HT1080 (cell line): ENCODE measurements around the gene VWA1. TPM values are rescaled to one million over a fixed set of nuclear protein-coding genes. Genes with fewer than 3 reads are reported as not detected.
"Not testable (repeated sequence)": the region's sequence is repeated elsewhere in the genome, so short reads cannot be mapped to it uniquely, and the experiment has no call there.

Source experiments
- DNase-seq: peaks from one replicate; pipeline ENCODE4 v3.0.0-alpha.2; 2015; ENCODE audit warnings: low read depth
- total RNA-seq: library from RNA; depleted of rRNA; stranded (reverse); fragments of >200 nt; shearing (Covaris generic); gene quantifications from 2 replicates; pipeline ENCODE4 v1.2.3, GENCODE V29; 2014

VWA1 gene
- total RNA-seq, 1 experiment from 2014 or later, result 0.05 TPM

DNA sequence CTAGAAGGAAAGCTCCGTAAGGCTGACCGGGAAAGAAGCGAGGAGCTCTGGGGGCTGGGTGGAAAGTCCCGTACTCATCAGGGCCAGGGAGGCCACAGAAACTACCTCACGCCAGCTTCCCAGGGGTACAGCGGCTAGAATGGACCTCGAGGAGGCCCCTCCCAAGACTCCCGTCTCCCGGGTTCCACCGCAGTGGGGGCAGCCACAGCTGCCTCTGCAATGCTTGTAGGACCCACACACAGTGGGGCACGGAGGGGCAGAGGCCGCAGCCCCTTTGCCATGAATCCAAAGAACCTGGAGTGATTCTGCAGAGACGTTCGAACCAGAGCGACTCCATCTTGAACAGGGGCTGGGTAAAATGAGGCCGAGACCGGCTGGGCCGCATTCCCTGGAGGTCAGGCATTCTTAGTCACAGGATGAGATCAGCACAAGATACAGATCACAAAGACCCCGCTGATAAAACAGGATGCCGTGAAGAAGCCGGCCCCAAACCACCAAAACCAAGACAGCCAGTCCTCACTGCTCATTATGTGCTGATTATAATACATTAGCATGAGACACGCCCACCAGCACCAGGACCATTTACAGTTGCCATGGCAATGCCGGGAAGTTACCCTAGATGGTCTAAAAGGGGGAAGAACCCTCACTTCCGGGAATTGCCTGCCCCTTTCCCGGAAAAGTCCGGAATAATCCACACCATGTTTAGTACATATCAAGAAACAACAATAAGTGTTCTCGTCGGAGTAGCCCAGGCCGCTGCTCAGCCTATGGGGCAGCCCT is 12.8 kb upstream of the VWA1 start:
- DNase-seq, result peak; percentile 68

DNA sequence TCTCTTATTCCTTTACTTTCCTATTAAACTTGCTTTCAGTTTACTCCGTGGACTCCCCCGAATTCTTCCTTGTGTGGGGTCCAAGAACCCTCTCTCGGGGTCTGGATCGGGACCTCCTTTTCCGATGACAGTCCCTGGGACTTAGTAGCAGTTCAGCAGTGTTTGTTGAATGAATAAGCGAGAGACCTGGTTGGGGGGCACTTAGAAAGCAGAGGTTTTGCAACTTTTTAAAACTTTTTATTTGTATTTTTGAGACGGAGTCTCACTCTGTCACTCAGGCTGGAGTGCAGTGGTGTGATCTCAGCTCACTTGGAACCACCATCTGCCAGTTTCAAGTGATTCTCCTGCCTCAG is 12.3 kb upstream of the VWA1 start:
- no peak for DNase-seq

DNA sequence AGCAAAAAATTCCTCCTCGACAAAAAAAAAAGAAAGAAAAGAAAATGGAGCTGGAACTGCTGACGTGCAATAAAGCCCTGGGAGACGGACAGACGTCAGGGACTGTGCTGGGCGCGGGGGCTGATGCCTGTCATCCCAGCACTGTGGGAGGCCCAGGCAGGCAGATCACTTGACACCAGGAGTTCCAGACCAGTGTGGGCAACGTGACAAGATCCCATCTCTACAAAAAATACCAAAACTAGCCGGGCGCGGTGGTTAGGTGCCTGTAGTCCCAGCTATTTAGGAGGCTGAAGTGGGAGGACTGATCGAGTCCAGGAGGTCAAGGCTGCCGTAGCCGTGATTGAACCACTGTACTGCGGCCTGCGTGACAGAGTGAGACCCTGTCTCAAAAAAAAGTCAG is 10.8 kb upstream of the VWA1 start:
- no peak for DNase-seq

DNA sequence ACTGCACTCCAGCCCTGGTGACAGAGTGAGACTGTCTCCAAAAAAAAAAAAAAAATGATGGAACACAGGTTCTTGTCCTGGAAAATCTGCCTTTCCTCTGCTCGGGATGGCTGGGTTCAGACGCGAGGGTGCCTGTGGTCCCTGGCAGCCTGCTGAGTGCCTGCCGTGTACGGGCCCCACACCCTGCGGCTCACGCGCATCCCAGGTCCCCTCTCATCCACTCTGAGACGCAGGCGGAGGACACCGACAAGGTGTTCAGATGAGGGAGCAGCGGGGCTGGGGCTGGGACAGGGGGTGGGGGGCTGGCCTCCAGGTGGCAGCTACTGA is 10.1 kb upstream of the VWA1 start:
- DNase-seq, result no peak

DNA sequence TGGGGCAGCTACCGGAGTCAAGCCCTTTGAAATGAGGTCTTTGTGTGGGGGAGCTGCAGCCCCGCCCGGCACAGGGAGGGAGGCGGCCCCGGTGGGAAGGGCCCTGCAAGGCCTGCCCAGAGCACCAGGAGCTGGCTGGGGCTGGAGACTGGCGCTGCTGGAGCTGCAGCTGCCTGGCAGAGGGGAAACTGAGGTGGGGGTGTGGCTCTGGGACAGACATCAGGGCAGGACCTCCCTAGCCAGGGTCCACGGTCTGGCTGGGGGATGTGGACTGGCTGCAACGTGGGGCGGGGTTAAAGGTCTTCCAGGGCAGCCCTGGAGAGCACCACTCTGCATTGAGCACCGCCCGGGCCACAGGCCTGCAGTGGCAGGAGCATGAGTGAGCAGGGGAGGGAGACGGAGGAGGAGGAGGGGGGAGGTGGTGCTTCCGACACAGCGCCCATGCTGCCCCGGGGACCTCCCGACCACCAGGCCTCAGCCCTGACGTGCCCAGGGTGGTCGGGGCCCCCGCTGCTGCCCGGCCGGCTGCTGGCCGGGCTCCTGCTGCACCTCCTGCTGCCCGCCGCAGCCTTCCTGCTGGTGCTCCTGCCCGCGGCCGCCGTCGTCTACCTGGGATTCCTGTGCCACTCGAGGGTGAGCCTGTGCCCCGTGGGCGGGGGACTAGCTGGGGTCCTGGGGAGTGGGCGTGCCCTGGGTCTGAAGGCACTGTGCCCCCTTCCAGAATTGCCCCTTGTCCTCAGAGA is 9.6 kb upstream of the VWA1 start:
- no peak for DNase-seq

DNA sequence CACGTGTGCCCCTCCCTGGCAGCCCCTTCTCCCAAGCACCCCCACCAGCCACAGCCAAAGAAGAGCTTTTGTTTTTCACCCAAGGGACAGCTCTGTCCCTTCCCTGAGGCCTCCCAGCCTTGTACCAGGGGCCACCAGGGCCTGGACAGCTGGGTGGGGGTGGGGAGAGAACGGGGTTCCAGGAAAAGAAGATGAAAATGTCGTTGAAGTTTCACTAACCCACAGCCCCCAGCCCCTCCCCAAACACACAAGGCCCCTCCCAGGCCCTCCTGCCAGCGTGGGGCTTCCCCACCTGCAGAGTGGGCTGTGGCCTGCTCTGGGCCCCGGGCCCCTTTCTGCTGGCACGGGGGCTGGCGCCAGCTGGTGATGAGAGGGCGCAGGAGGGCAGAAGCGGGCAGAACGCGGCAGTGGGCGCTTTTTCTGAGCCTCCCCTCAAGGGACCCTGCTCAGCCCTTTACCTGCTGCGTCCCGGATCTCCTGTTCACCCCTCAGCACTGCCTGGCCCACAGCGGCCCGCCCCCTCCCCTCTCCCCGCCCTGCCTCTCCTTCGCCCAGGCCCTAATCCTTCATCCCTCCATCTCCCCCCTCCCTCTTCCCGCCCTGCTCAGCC is 8.9 kb upstream of the VWA1 start:
- DNase-seq, result no peak

DNA sequence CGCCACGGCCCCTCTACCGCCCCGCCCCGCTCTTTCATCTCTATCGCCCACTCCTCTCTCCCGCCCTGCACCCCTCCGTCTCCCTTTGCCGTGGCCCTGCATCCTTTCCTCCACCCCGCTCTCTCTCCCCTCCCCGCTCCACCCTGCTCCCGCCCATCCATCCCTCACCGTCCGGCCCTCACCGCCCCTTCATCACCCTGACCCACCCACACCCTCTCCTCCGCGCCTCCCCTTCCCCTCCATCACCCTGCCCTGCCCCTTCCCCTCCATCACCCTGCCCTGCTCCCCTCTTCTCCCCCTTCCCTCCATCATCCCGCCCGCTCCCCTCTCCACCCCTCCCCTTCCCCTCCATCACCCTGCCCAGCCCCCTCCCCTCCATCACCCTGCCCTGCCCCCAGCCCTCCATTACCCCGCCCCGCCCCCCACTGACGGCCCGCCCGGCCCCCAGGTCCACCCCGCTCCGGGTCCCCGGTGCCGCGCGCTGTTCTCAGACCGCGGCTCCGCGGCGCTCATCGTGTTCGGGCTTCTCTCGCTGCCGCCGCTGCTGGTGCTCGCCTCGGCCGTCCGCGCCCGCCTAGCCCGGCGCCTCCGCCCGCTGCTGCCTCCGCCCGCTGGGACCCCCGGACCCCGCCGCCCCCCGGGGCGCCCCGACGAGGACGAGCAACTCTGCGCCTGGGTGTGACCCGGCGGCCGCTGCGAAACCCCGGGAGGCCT is 8.2 kb upstream of the VWA1 start:
- no peak for DNase-seq

DNA sequence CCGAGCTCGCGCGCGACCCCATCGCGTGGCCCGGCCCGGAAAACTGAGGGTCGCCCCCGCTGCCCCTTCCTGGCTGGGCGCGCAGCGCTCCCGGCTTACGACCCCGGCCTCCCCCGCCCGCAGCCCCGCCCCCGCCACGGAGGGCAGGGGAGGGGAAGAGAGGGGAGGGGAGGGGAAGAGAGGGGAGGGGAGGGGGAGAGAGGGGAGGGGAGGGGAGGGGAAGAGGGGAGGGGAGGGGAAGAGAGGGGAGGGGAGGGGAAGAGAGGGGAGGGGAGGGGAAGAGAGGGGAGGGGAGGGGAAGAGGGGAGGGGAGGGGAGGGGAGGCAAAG is 7.7 kb upstream of the VWA1 start:
- no peak for DNase-seq

DNA sequence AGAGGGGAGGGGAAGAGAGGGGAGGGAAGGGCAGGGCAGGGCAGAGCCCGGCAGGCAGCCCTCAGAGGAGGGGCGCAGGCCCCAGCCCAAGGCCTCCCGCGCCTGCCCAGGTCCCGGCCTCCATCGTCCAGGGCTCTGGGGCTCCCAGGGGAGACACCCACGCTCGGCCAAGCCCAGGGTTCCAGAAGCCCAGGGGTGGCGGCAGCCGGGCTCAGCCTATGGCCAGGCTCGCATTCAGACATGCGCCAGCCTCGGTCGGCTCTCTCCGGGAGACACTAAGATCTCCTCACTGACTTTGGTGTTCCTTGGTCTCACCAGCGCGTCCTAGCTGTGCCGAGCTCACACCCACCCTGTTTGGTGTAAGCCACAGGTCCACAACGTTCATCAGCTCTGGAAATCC is 7.3 kb upstream of the VWA1 start:
- DNase-seq, result no peak

DNA sequence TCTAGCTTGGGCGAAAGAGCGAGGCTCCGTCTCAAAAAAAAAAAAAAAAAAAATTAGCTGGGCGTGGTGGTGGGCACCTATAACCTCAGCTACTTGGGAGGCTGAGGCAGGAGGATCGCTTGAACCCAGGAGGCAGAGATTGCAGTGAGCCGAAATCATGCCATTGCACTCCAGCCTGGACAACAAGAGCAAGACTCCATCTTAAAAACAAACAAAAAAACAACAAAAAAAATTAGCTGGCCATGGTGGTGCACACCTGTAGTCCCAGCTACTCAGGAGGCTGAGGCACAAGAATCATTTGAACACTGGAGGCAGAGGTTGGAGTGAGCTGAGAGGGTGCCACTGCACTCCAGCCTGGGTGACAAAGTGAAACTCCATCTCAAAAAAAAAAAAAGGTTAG is 6.5 kb upstream of the VWA1 start:
- DNase-seq, result not testable (repeated sequence)

DNA sequence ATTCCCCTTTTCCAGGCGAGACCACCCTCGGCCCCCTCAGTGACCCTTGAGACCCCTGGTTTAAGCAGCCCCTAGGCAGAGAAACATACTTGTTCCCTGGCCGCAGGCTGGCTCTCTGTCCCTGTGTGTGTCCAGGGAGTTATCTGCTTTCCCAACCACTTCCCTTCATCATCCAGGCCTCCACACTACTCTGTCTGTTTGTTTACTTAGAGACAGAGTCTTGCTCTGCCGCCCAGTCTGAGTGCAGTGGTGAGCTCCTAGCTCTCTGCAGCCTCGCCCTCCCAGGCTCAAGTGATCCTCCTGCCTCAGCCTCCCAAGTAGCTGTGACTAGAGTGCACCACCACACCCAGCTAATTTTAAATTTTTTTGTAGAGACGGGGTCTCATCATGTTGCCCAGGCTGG is 5.8 kb upstream of the VWA1 start:
- DNase-seq, result no peak

DNA sequence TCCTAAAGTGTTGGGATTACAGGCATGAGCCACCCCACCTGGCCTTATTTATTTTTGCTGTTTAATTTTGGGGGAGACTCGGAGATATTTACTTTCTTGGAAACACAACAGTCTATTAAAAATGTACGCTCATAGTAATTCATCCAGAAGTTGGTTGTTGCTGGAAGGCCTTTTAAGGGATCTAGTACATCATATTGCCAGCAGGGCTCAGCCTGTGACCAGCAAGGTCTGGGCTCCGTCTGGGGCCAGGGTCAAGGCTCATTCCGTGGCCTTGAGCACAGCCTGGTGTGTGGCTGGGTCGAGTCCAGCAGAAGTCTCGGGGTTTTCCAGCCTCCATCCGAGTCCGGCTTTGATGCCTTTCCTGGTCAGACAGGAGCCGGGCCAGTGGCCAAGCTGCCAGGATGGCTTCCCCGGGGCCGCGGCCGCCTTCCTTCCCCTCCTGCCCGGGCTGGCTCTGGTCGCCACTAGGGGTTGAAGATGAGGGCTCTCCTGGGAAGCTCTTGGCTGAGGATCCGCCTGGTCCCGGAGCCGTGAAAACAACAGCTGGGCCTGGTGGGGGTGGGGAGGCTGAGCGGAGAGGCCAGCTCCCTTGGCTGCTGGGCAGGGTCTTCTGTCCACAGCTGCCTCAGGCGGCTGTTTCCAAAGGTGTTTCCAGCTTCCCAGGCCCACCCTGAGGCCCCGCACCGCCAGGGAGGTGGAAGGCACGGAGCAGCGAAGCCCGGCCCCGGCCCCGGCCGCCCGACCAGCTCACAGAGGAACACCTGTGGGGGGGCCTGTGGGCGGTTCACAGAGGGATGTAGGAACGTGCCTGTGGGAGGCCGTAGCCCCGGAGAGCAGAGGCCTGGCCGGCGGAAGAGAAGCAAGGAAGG is 5.1 kb upstream of the VWA1 start:
- no peak for DNase-seq

DNA sequence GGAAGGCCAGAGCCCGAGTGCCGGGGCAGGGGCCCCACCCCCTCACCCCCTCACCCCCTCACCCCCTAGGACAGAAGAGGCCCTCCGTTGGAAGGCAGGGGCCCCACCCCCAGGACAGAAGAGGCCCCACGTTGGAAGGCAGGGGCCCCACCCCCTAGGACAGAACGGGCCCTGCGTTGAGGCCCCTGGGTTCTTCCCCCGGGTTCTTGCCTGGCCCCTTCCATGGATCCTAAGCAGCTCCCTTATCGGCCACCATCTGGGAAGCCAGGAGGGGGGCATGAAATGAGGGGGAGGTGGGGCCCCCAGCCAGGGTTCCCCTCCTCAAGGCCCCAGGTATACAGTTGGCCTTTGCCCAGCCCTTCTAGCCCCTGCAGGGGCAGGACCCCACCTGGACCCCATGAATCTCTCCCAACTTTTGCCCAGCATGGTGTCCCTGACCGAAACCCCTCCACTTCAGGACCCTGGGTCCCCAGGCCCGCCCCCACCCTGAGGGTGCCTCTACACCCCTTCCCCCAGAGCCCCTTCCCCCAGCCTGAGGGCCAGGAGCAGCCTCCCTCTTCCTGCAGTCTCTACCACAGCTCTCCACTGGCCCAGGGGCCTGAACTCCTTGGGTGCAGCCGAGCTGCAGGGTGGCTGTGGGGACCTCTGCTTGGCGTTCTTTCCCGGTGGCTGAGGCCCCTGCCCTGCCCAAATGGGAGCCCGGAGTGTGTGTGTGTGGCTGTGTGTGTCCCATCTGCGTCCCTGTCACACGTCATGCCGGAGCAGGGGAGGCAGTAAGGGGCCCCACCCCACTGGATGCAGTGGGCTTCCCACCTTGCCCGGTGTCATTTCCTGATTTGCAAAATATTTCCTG is 4.3 kb upstream of the VWA1 start:
- DNase-seq, result no peak

DNA sequence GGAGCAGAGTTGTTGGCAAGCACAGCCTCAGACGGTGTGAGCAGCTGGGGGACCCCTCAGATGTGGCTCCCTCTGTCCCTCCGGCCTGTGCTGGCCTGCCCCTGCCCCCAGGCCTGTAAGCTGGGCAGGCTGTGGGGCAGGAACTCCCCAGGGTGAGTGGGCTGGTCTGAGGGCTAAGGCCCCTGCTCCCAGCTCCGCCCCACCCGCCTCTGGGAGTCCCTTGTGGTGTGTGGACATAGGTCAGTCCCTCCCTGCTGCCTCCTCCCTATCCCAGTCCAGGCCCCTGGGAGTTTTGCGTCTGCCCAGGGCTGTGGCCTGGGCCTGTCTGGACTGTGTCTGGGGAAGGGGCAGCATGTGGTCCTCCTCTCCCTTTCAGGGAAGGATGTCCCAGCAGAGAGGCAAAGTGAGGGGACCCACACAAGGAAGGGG is 3.6 kb upstream of the VWA1 start:
- DNase-seq, result no peak

DNA sequence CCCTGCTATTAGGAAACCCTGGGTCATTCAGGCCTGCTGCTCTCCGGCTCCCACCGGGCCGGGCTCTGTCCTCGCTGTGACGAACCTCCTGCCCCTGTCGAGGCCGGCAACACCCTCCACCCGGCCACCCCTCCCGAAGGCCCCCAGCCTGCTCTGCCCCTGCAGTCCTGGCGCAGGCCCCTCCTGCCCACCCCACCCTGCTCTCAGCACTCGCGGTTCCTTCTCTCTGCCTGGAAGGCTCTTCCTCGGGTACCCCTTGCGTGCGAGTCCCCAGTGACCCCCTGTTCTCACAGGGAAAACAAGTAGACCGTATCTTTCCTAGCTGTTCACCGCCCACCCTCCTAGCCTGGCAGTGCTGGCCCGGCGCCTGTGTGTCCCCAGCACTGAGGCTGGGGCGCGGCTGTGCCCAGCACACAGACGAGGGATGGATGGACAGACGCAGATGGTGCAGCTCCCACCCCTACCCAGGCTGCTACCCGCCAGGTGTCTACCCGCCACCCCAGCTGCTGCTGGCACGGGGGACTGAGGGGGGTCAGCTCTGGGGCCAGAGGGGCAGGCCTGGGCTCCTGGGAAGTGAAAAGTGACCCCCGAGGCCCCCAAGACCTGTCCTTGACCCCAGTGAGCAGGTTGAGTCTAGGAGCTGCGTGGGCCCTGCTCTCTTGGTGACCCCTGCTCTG is 3.1 kb upstream of the VWA1 start:
- DNase-seq, result no peak

DNA sequence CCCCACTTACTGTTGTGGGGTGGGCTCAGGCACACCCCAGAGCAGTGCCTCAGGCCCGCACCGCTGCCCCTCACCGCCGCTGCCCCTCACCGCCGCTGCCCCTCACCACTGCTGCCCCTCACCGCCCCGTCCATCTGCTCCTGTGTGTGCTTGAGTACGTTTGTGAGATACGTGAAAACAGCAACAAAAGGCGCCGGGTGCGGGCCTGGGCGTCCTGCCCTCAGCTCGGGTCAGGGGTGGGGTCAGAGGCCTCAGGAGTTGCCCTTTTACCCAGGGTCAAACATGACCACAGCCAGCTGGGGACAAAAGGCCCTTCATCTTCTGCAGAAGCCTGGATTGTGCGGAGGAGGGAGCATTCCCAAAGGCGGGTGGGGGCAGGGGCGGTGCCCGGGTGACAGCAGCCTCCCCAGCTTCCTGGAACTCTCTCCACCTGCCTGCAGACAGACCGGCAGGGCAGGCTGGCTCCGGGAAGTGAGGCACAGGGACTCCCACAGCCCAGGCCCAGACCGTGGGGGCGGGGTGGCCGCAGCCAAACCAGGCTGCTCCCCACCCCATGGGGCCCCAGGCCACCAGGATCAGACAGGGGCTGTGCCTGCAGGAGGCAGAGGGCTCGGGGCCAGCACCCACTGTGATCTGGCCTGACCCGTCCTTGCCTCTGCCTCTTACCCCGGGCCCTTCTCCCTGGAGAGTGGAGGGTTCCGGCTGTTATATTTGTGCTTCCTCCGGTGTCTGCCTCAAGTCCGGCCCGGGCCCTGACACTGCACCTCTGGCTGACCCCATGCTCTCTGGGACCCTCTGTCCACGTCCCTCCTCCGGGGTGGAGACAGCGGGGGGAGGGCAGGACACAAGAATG is 2.3 kb upstream of the VWA1 start:
- DNase-seq, result no peak

DNA sequence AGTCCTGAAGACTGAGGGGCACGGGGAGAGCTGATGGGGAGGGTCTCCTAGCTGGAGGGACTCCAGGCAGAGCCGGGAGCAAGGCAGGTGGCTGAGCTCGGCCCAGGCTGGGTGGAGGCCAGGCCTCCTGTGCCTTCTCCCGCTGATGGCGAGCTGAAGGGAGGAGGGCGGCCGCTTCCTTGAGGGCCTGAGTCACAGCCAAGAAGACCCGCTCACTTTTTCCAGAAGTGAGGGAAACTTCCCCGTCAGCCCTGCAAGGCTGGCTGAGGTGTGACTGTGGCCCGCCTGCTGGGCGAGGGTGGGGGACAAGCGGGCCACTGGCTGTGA is 1.7 kb upstream of the VWA1 start:
- DNase-seq, result peak; percentile 36

DNA sequence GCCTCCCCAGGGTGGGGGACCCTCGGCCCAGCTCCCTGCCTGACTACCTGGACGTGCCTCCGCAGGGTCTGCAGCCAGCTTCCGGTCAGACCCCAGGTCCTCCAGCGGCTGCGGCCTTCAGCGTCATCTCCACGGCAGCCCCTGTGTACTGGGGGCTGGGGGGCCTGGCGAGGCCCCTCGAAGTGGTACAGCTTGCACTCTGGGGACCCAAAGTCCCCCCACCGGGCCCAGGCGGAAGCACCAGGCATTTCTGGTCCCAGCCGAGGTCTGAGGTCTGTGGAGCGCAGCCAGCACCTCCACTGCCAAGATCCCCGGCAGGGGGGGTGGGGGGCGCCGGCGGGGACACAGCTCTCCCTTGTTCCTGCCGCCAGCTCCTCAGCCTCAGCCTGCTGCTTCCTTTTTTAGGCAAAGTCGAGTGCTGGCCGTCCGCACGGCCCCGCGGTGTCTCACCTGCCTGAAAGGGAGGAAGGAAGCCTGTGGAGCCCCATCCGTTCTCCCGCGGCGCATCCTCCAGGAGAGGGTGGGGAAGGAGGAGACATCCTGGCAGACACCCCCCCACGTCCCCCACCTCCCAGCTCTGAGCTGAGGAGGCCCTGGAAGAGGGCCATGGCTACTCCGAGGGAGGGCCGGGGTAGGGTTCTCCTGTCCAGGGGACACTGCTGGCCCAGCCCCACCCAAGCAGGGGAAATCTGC is 1.2 kb upstream of the VWA1 start:
- DNase-seq, result no peak

DNA sequence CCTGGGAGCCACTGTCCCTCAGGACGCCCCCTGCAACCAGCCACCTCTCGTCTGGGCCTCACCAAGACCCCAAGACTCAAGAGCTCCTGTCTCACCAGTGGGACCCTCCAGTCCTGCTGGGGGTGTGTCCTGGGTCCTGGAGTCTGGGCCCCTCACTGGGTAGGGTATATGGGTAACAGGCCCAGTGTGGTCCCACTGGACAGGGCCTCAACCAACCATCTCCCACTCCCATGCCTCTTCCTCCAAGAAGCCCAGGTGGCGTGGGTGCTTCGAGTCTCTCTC is 725 bp upstream of the VWA1 start:
- no peak for DNase-seq
